Upper lobe of left lung (tissue), 6 donors: ENCODE data around the gene DSC3. TPM values are rescaled to one million over a fixed set of nuclear protein-coding genes. Genes with fewer than 3 reads are reported as not detected.

Experiments used
- ATAC-seq, 2 donors: fragments of 200-7000 bp; cut with Tn5 transposase; one replicate each; pipeline ENCODE4 v1.9.1; 2022; ENCODE audit warnings: mild to moderate bottlenecking in 2 of 2, moderate library complexity in 2 of 2; ENCODE audit not compliant: low FRiP score in 2 of 2
- DNase-seq, 2 donors: peaks; one replicate each; pipeline ENCODE4 v3.0.0-alpha.2; 2019 to 2020
- H3K27ac ChIP-seq, 4 donors: fragments of 200-600 bp; sonication (generic); one replicate each; pipeline ENCODE4 v1.5.1; 2016 to 2019
- H3K27me3 ChIP-seq, 4 donors: fragments of 200-600 bp; sonication (generic); one replicate each; pipeline ENCODE4 v1.5.1; 2017 to 2019
- H3K36me3 ChIP-seq, 4 donors: fragments of 200-600 bp; sonication (generic); one replicate each; pipeline ENCODE4 v1.5.1; 2016 to 2019
- H3K4me1 ChIP-seq, 4 donors: fragments of 200-600 bp; sonication (generic); one replicate each; pipeline ENCODE4 v1.5.1; 2018 to 2019
- H3K4me3 ChIP-seq, 4 donors: fragments of 200-600 bp; sonication (generic); one replicate each; pipeline ENCODE4 v1.5.1; 2017 to 2019; ENCODE audit warnings: mild to moderate bottlenecking in 2 of 4, moderate library complexity in 1 of 4
- H3K9me3 ChIP-seq, 4 donors: fragments of 200-600 bp; sonication (generic); one replicate each; pipeline ENCODE4 v1.5.1; 2018 to 2019
- CTCF ChIP-seq, 6 experiments: fragments of 450-650 bp in 4 of 6; fragments of 200-600 bp in 2 of 6; sonication (generic) in 2 of 6; IDR thresholded peaks; one replicate each; pipeline ENCODE4 v1.5.1; 2016 to 2019; ENCODE audit warnings: antibody characterized with exemption in 6 of 6
- EP300 ChIP-seq, 4 donors: sonication (generic); formaldehyde crosslinking; IDR thresholded peaks; one replicate each; pipeline ENCODE4 v1.5.1; 2017; ENCODE audit warnings: antibody characterized with exemption in 4 of 4, control low read depth in 2 of 4
- POLR2A ChIP-seq, 4 donors: fragments of 450-650 bp; IDR thresholded peaks; one replicate each; pipeline ENCODE4 v1.5.1; 2016 to 2017; ENCODE audit warnings: antibody characterized with exemption in 4 of 4, mild to moderate bottlenecking in 2 of 4
- POLR2AphosphoS5 ChIP-seq, 2 donors: sonication (generic); formaldehyde crosslinking; IDR thresholded peaks; one replicate each; pipeline ENCODE4 v1.5.1; 2017; ENCODE audit warnings: antibody characterized with exemption in 2 of 2
- WGBS, 2 donors: methylation state at CpG; one replicate each; pipeline ENCODE4 v1.1.5; 2017 to 2018; 5-methylcytosine and 5-hydroxymethylcytosine counted together
- total RNA-seq, 6 donors: library from RNA; depleted of rRNA in 4 of 6; stranded (reverse); fragments of >200 nt in 4 of 6; gene quantifications; one replicate each; pipeline versions ENCODE4 v1.1.0 to v1.2.1, GENCODE V29; 2016 to 2021
- donor health status: DM: no; HTN: no; CAD: no; lungs with moderate emphysema.
- donor health status: DM: no; HTN: yes; CAD: no; lungs with severe emphysema.

DSC3 gene
- total RNA-seq, result under 1 TPM in 5 of 6 donors, not detected in 1; under 0.01 to 0.98 (median 0.30) TPM

GRCh38 chr18:31042406-31043181 is at the start of gene DSC3:
TSS of gene DSC3 (minus strand) at chr18:31042742. CDS start at chr18:31042660, 82 bp downstream.
- Histone ChIP-seq H3K9me3 (no peaks in the 10 kb centered on the region), H3K4me1 (peaks cover 0 to 23% (median 14%) of the 10 kb centered on the region in 4 donors), H3K36me3 (no peaks in the 10 kb centered on the region), H3K4me3 (peak within 1 kb of the TSS in 3 of 4 donors; percentile 21 to 36 (median 25)), H3K27ac (no peak within 1 kb of the TSS), H3K27me3 (peaks cover 0 to 45% (median 16%) of the 10 kb centered on the region in 4 donors)
- TF ChIP-seq POLR2AphosphoS5 (IDR thresholded peaks at IDR 0.05) (no peak), EP300 (IDR thresholded peaks at IDR 0.05) (no peak), CTCF (IDR thresholded peaks at IDR 0.05) (no peak), POLR2A (IDR thresholded peaks at IDR 0.05) (no peak)
- DNase-seq (peak in 1 of 2 donors; percentile 84), ATAC-seq (peak; percentile 34 to 67)
- WGBS, 2 donors, result 3 to 5% methylated on average over 19 to 57 of the region's 73 CpGs

- no peak overlapping the region for H3K27ac ChIP-seq
- no peaks in the 10 kb centered on the region for H3K4me1 ChIP-seq
- DNase-seq (no peak), ATAC-seq (no peak)
- TF ChIP-seq EP300 (IDR thresholded peaks at IDR 0.05) (no peak), POLR2A (IDR thresholded peaks at IDR 0.05) (no peak)
- no peaks in the 10 kb centered on the region for H3K36me3 ChIP-seq
- H3K27me3 ChIP-seq, result no peaks in the 10 kb centered on the region
- H3K4me3 ChIP-seq, result no peak overlapping the region
- WGBS, 2 donors, result 75 to 78% methylated on average over 1 of the region's 1 CpG
- H3K9me3 ChIP-seq, result no peaks in the 10 kb centered on the region
Measured at GRCh38 chr18:31091350-31091749, 48.8 kb upstream of the DSC3 start.

GRCh38 chr18:31088532-31088931 is 46.0 kb upstream of the DSC3 start:
- Histone ChIP-seq H3K9me3 (no peaks in the 10 kb centered on the region), H3K27ac (no peak overlapping the region), H3K4me3 (no peak overlapping the region), H3K4me1 (no peaks in the 10 kb centered on the region), H3K27me3 (no peaks in the 10 kb centered on the region), H3K36me3 (no peaks in the 10 kb centered on the region)
- no peak for ATAC-seq
- TF ChIP-seq POLR2A (IDR thresholded peaks at IDR 0.05), result no peak
- TF ChIP-seq POLR2AphosphoS5 (IDR thresholded peaks at IDR 0.05), result no peak
- TF ChIP-seq EP300 (IDR thresholded peaks at IDR 0.05), result no peak
- TF ChIP-seq CTCF (IDR thresholded peaks at IDR 0.05), result no peak
- 95 to 97% methylated on average over 3 of the region's 3 CpGs for WGBS, 2 donors
- DNase-seq, result no peak

- DNase-seq, result no peak
- TF ChIP-seq POLR2AphosphoS5 (IDR thresholded peaks at IDR 0.05) (no peak), CTCF (IDR thresholded peaks at IDR 0.05) (no peak)
- Histone ChIP-seq H3K9me3 (no peaks in the 10 kb centered on the region), H3K4me1 (no peaks in the 10 kb centered on the region), H3K36me3 (no peaks in the 10 kb centered on the region), H3K27ac (no peak overlapping the region), H3K4me3 (no peak overlapping the region), H3K27me3 (no peaks in the 10 kb centered on the region)
- no peak for ATAC-seq
- WGBS, 2 donors, result 84 to 90% methylated on average over 3 of the region's 3 CpGs
Measured at GRCh38 chr18:31079973-31080372, 37.4 kb upstream of the DSC3 start.

GRCh38 chr18:31077878-31078277 is 35.3 kb upstream of the DSC3 start:
- no peaks in the 10 kb centered on the region for H3K27me3 ChIP-seq
- H3K27ac ChIP-seq, result no peak overlapping the region
- H3K9me3 ChIP-seq, result no peaks in the 10 kb centered on the region
- H3K4me1 ChIP-seq, result no peaks in the 10 kb centered on the region
- 47 to 72% methylated on average over 1 of the region's 1 CpG for WGBS, 2 donors
- H3K36me3 ChIP-seq, result no peaks in the 10 kb centered on the region
- no peak for DNase-seq
- no peak overlapping the region for H3K4me3 ChIP-seq
- ATAC-seq, result no peak
- TF ChIP-seq POLR2AphosphoS5 (IDR thresholded peaks at IDR 0.05) (no peak), EP300 (IDR thresholded peaks at IDR 0.05) (no peak), CTCF (IDR thresholded peaks at IDR 0.05) (no peak), POLR2A (IDR thresholded peaks at IDR 0.05) (no peak)
